Measurements from ENCODE around the gene SARDH. TPM values are rescaled to one million over a fixed set of nuclear protein-coding genes. Genes with fewer than 3 reads are reported as not detected.

SARDH gene
- total and polyA plus RNA-seq, 3 experiments from 2014 or later, result 1.3 to 2.0 (median 1.8) TPM

DNA sequence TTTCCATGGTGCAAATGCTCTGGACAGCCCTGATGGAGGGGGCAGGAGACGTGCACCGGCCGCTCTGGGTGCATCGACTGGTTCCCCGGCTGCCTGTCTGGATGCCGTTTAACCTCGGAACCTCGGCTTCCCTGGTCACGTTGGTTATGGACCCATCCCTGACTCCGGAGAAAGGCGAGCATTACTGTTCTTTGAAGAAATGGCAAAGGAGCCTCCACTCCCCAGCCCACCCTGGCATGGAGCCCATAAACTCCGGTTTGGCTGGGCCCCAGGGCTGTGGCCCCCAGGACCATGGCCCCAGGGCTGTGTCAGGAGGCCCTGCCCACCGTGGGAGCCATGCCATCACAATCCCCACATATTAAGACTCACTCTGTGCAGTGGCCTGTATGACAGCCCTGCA lies 73.1 kb downstream of the SARDH start:
- no peaks in the 10 kb centered on the region for H3K36me3 Mint-ChIP-seq
- no peaks in the 10 kb centered on the region for H3K4me1 ChIP-seq (ENCODE audit: insufficient read depth, low read length)
- ChIA-PET POLR2A (no interaction called here), CTCF (no interaction called here)
- H3K27ac Mint-ChIP-seq, result no peak overlapping the region
- no peaks in the 10 kb centered on the region for H3K9me3 Mint-ChIP-seq
- no peak overlapping the region for H3K27ac ChIP-seq (ENCODE audit: low read depth, low read length)
- H3K4me3 ChIP-seq (ENCODE audit: low read length), result no peak overlapping the region
- no peaks in the 10 kb centered on the region for H3K4me1 Mint-ChIP-seq
- H3K27me3 Mint-ChIP-seq, result peaks cover under 1 to 6% of the 10 kb centered on the region in 2 donors
- no peaks in the 10 kb centered on the region for H3K9me3 ChIP-seq (ENCODE audit: low read length)
- no peak overlapping the region for H3K4me3 Mint-ChIP-seq
- no peaks in the 10 kb centered on the region for H3K36me3 ChIP-seq (ENCODE audit: insufficient read depth, low read length)
- no peak for DNase-seq
- no peaks in the 10 kb centered on the region for H3K27me3 ChIP-seq (ENCODE audit: insufficient read depth, low read length, poor library complexity, severe bottlenecking)

DNA sequence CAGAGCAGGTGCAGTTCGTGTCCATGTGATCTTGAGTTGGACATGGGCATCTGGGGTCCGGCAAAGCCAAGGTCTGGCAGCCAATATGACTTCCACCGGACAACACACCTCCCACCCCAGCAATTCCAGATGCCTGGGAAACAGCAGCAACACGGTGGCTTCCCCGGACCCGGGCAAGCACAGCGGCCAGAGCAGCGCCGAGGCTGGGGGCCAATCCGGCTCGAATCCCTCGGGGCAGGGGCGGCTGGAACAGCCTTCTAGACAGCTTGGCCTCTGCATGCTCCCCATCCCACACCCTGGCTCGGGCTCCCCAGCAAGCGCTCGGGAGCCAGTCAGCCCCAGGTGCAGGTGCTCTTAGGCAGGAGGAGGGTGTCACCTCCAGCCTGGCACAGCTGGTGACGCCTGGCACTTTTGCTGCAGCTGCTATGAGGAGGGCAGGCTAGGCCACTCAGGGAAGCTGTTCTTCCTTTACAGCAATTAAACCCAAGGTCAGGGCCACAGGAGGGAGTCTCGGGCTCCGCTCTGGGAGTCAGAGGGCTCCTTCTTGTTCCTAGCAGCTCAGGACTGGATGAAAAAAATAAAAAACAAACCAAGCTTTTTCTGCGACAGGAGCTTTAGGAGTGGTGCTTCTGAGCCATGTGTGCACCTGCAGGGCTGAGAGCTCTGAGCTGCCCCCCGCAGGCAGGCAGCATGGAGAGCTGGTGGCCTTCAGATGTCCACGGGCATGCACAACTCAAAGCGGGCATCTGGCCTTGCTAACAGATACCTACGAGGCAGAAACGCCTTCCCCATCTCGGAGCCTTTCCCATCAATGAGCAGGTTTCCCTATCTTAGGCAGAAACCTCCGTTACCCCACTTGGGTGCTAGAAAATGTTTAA lies 73.7 kb downstream of the SARDH start:
- H3K4me3 ChIP-seq (ENCODE audit: low read length), result no peak overlapping the region
- CTCF ChIA-PET, result no interaction called here
- no peak overlapping the region for H3K27ac ChIP-seq (ENCODE audit: low read depth, low read length)
- H3K9me3 ChIP-seq (ENCODE audit: low read length), result no peaks in the 10 kb centered on the region
- H3K9me3 Mint-ChIP-seq, result no peaks in the 10 kb centered on the region
- peaks cover 1% of the 10 kb centered on the region for H3K4me1 ChIP-seq (ENCODE audit: insufficient read depth, low read length)
- H3K4me3 Mint-ChIP-seq, result no peak overlapping the region
- H3K27me3 ChIP-seq (ENCODE audit: insufficient read depth, low read length, poor library complexity, severe bottlenecking), result no peaks in the 10 kb centered on the region
- no peak for DNase-seq
- POLR2A ChIA-PET, result no interaction called here
- H3K4me1 Mint-ChIP-seq, result no peaks in the 10 kb centered on the region
- H3K27me3 Mint-ChIP-seq, result peaks cover 3 to 7% of the 10 kb centered on the region in 2 donors
- H3K36me3 Mint-ChIP-seq, result no peaks in the 10 kb centered on the region
- no peak overlapping the region for H3K27ac Mint-ChIP-seq
- H3K36me3 ChIP-seq (ENCODE audit: insufficient read depth, low read length), result no peaks in the 10 kb centered on the region

- Mint-ChIP-seq H3K4me1 (peaks cover 0 to 8% (median 3%) of the 10 kb centered on the region in 3 donors), H3K9me3 (no peaks in the 10 kb centered on the region), H3K4me3 (no peak overlapping the region), H3K27ac (no peak overlapping the region), H3K27me3 (peaks cover 15 to 17% of the 10 kb centered on the region in 2 donors), H3K36me3 (no peaks in the 10 kb centered on the region)
- H3K36me3 ChIP-seq (ENCODE audit: insufficient read depth, low read length), result no peaks in the 10 kb centered on the region
- H3K4me3 ChIP-seq (ENCODE audit: low read length), result no peak overlapping the region
- no peaks in the 10 kb centered on the region for H3K9me3 ChIP-seq (ENCODE audit: low read length)
- no peaks in the 10 kb centered on the region for H3K27me3 ChIP-seq (ENCODE audit: insufficient read depth, low read length, poor library complexity, severe bottlenecking)
- POLR2A ChIA-PET, result no interaction called here
- CTCF ChIA-PET, result interaction anchor here (0.5 kb wide), 1 partner anchor 719 kb away, joined by 3 read pairs; no protein-coding TSS in a partner anchor
- peaks cover 25% of the 10 kb centered on the region for H3K4me1 ChIP-seq (ENCODE audit: insufficient read depth, low read length)
- H3K27ac ChIP-seq (ENCODE audit: low read depth, low read length), result no peak overlapping the region
- no peak for DNase-seq
These were observed 76.2 kb downstream of the SARDH start for GRCh38 chr9:133661846-133662540.

DNA sequence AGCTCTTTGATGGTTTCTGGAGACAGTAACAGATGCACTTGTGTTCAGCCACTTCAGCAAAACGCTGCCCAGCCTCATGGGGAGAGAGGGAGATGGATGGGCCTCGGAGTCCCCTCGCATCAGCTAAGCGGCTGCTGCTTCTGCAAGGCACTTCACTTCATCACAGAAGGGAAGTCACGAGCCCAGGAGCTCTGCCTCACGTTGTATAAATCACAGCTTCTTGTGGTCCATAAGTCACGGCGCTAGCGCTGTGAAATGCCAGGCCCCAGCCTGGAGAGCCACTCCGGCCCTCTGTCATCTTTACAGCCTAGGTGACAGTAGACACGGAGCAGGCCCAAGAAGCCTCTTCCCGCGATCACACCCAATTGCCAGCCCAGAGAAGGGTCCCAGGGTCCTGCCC lies 78.6 kb downstream of the SARDH start:
- no peak for DNase-seq
- no peaks in the 10 kb centered on the region for H3K36me3 ChIP-seq (ENCODE audit: insufficient read depth, low read length)
- H3K27ac Mint-ChIP-seq, result no peak overlapping the region
- ChIA-PET POLR2A (no interaction called here), CTCF (interaction anchor here (1.0 kb wide), 1 partner anchor 24 kb away, joined by 3 read pairs; no protein-coding TSS in a partner anchor)
- H3K4me3 ChIP-seq (ENCODE audit: low read length), result no peak overlapping the region
- peaks cover 22 to 35% of the 10 kb centered on the region in 2 donors for H3K27me3 Mint-ChIP-seq
- no peaks in the 10 kb centered on the region for H3K9me3 Mint-ChIP-seq
- no peaks in the 10 kb centered on the region for H3K36me3 Mint-ChIP-seq
- peaks cover 5% of the 10 kb centered on the region for H3K27me3 ChIP-seq (ENCODE audit: insufficient read depth, low read length, poor library complexity, severe bottlenecking)
- no peak overlapping the region for H3K27ac ChIP-seq (ENCODE audit: low read depth, low read length)
- no peak overlapping the region for H3K4me3 Mint-ChIP-seq
- no peaks in the 10 kb centered on the region for H3K9me3 ChIP-seq (ENCODE audit: low read length)
- peaks cover 0 to 18% (median 3%) of the 10 kb centered on the region in 3 donors for H3K4me1 Mint-ChIP-seq
- peaks cover 36% of the 10 kb centered on the region for H3K4me1 ChIP-seq (ENCODE audit: insufficient read depth, low read length)

DNA sequence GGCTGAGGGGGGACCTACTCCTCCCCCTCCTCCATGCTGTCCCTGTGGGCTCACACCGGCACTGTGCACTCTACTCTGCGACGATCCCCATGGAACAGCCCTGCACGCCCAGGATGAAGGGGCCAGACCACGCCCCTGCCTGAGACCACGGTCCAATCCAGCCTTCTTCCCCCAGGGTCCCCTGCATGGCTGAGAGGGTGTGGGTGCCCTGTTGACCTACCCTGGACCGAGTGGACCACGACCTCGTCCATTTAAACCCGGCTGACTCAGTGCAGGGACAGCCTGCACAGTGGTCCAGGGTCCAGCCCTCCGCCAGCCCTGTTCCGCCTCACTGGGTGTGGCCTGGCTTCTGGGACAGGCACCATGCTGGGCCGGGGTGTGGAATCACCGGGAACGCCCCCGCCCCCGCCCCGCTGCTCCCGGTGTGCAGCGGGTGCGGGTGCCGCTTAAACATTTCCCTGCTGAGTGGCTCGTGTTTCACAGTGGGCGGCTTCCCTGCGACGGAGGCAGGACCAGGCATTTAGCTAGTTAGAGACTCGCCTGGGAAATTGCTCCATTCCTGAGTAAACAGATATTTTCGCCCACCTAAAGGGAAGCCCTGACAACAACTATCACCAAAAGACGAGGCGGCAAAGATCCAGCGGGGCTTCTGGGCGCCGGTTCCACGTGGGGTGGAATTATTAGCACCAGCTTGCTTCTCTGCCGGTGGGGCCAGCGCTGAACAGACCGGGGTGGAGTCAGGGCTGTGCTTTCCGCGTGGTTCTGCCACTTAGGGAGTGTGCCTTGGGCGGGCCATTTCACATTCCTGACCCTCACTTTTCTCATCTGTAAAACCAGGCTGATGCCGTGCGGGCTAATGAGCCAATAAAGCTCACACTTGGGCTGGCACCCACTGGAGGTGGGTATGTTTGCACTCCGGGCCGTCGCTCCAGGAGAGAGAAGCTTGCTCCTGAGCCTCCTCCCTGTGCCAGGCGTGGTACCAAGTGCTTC lies 79.4 kb downstream of the SARDH start:
- Mint-ChIP-seq H3K9me3 (no peaks in the 10 kb centered on the region), H3K4me3 (peak overlapping the region in 1 of 7 donors; percentile 61), H3K27me3 (peaks cover 22 to 39% of the 10 kb centered on the region in 2 donors), H3K27ac (no peak overlapping the region), H3K4me1 (peaks cover 0 to 18% (median 3%) of the 10 kb centered on the region in 3 donors), H3K36me3 (no peaks in the 10 kb centered on the region)
- Histone ChIP-seq H3K27ac (ENCODE audit: low read depth, low read length) (no peak overlapping the region), H3K4me1 (ENCODE audit: insufficient read depth, low read length) (peaks cover 36% of the 10 kb centered on the region), H3K4me3 (ENCODE audit: low read length) (no peak overlapping the region), H3K9me3 (ENCODE audit: low read length) (no peaks in the 10 kb centered on the region), H3K27me3 (ENCODE audit: insufficient read depth, low read length, poor library complexity, severe bottlenecking) (peaks cover 5% of the 10 kb centered on the region), H3K36me3 (ENCODE audit: insufficient read depth, low read length) (no peaks in the 10 kb centered on the region)
- no peak for DNase-seq
- ChIA-PET CTCF (interaction anchor here (1.0 kb wide), 1 partner anchor 25 kb away, joined by 3 read pairs; no protein-coding TSS in a partner anchor), POLR2A (no interaction called here)

DNA sequence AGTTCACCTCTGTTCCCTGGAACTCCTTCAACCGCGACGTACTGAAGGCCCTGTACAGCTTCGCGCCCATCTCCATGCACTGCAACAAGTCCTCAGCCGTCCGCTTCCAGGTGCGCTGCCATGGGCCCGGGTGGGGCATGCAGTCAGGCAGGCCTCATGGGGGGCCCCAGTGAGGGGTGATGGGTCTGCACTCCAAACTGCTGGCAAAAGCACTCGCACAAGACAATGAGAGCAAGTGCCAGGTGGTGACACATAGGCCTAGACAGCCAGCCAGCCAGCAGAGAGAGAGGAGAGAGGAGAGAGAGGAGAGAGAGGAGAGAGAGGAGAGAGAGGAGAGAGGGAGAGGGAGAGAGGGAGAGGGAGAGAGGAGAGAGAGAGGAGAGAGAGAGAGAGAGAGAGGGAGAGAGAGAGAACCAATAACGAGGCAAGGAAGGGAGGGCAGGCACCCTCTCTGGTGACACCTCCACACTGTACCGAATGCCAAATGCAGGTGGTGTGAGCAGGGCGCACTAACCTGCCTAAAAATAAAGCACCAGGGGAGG lies 81.0 kb downstream of the SARDH start:
- Histone ChIP-seq H3K9me3 (ENCODE audit: low read length) (no peaks in the 10 kb centered on the region), H3K27ac (ENCODE audit: low read depth, low read length) (no peak overlapping the region), H3K27me3 (ENCODE audit: insufficient read depth, low read length, poor library complexity, severe bottlenecking) (peaks cover 5% of the 10 kb centered on the region), H3K4me3 (ENCODE audit: low read length) (peak overlapping the region; percentile 37), H3K36me3 (ENCODE audit: insufficient read depth, low read length) (no peaks in the 10 kb centered on the region), H3K4me1 (ENCODE audit: insufficient read depth, low read length) (peaks cover 36% of the 10 kb centered on the region)
- H3K27ac Mint-ChIP-seq, result no peak overlapping the region
- POLR2A ChIA-PET, result no interaction called here
- no peaks in the 10 kb centered on the region for H3K36me3 Mint-ChIP-seq
- H3K4me3 Mint-ChIP-seq, result no peak overlapping the region
- no peak for DNase-seq
- no peaks in the 10 kb centered on the region for H3K9me3 Mint-ChIP-seq
- CTCF ChIA-PET, result interaction anchor here (1.3 to 2.0 kb wide), 4 partner anchors 27 to 70 kb away, joined by 5 to 11 read pairs (median 6); no protein-coding TSS in a partner anchor
- H3K27me3 Mint-ChIP-seq, result peaks cover 24 to 50% of the 10 kb centered on the region in 2 donors
- H3K4me1 Mint-ChIP-seq, result peaks cover 0 to 18% (median 3%) of the 10 kb centered on the region in 3 donors
